DOHH2 (cell line): Measurements from ENCODE around the gene DHFR2.

Experiments used
- H3F3A ChIP-seq: fragments of 200-600 bp; sonication (generic), shearing (Covaris generic); 2 replicates; pipeline ENCODE4 v1.6.0; 2016; ENCODE audit warnings: antibody characterized with exemption, mild to moderate bottlenecking; ENCODE audit not compliant: control insufficient read depth, insufficient read depth
- H3K27ac ChIP-seq: fragments of 200-600 bp; sonication (generic); 2 replicates; pipeline ENCODE4 v1.5.1; 2014; ENCODE audit warnings: low read depth, mild to moderate bottlenecking, low read length, moderate library complexity
- H3K27me3 ChIP-seq: fragments of 200-600 bp; sonication (generic); 2 replicates; pipeline ENCODE4 v1.6.1; 2014; ENCODE audit warnings: mild to moderate bottlenecking, low read length, mixed read lengths; ENCODE audit not compliant: control insufficient read depth
- H3K36me3 ChIP-seq: fragments of 200-600 bp; sonication (generic); 2 replicates; pipeline ENCODE4 v1.6.1; 2014; ENCODE audit warnings: mild to moderate bottlenecking, low read length, moderate library complexity, mixed read lengths; ENCODE audit not compliant: control insufficient read depth
- H3K4me1 ChIP-seq: fragments of 200-600 bp; sonication (generic); 2 replicates; pipeline ENCODE4 v1.6.1; 2014; ENCODE audit warnings: mild to moderate bottlenecking, low read length, mixed read lengths; ENCODE audit not compliant: control insufficient read depth
- H3K4me2 ChIP-seq: fragments of 200-600 bp; sonication (generic); 2 replicates; pipeline ENCODE4 v1.6.0; 2014; ENCODE audit warnings: mild to moderate bottlenecking, low read length, moderate library complexity
- H3K4me3 ChIP-seq: fragments of 200-600 bp; sonication (generic); 2 replicates; pipeline ENCODE4 v1.5.1; 2014; ENCODE audit warnings: mild to moderate bottlenecking, low read length, mixed read lengths
- H3K79me2 ChIP-seq: fragments of 200-600 bp; sonication (generic); 2 replicates; pipeline ENCODE4 v1.6.1; 2014; ENCODE audit warnings: mild to moderate bottlenecking, low read length, mixed read lengths; ENCODE audit not compliant: control insufficient read depth
- H3K9me2 ChIP-seq: fragments of 200-600 bp; sonication (generic); replicated peaks from 2 replicates; pipeline ENCODE4 v1.6.1; 2014; ENCODE audit warnings: mild to moderate bottlenecking, low read length, mixed read lengths; ENCODE audit not compliant: control insufficient read depth
- H3K9me3 ChIP-seq: fragments of 200-600 bp; sonication (generic); 2 replicates; pipeline ENCODE4 v1.6.1; 2014; ENCODE audit warnings: antibody characterized with exemption, low read length, mixed read lengths; ENCODE audit not compliant: control insufficient read depth, insufficient read depth
- H4K20me1 ChIP-seq: fragments of 200-600 bp; sonication (generic); 2 replicates; pipeline ENCODE4 v1.6.0; 2014; ENCODE audit warnings: low read depth, mild to moderate bottlenecking, antibody characterized with exemption, low read length, moderate library complexity; ENCODE audit not compliant: control insufficient read depth, insufficient read depth
- EZH2phosphoT487 ChIP-seq: fragments of 200-600 bp; sonication (generic); IDR thresholded peaks from 2 replicates; pipeline ENCODE4 v1.6.1; 2017; ENCODE audit warnings: borderline replicate concordance, mild to moderate bottlenecking, antibody characterized with exemption, low read length, moderate library complexity, mixed read lengths
- TF ChIP-seq, protein P1 (sequence below): fragments of 200-600 bp; sonication (generic); IDR thresholded peaks from one replicate; pipeline ENCODE4 v1.5.1; 2014; ENCODE audit warnings: antibody characterized with exemption, mild to moderate bottlenecking, low read depth, low read length; ENCODE audit not compliant: poor library complexity, severe bottlenecking

The DHFR2 gene

DNA sequence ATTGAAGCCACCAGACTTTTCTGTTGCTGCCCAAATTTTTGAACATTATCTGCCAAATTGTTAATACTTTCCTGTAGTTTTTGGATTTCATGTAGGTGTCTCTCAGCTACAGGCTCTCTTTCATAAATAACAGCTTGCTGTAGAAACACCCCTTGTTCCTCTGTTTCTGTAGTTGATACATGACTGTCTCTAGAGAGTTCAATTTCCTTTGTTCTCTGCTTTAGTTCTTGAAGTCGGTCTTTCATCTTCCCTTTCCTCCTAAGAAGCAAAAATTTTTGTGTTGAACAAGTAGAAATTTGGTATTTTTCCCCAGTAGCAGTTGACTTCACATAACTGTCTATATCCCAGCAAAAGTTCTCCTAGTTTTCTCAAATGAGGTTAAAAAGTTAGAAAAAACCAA, 47.7 kb downstream of the DHFR2 start:
- Histone ChIP-seq H3K4me1 (0 out of 2 replicates have a peak, but pooled peaks cover 4% of the 10 kb centered on the region), H4K20me1 (no peaks in the 10 kb centered on the region), H3K4me2 (no peak overlapping the region), H3K79me2 (no peaks in the 10 kb centered on the region), H3K27me3 (no peaks in the 10 kb centered on the region), H3K4me3 (no peak overlapping the region), H3K36me3 (no peaks in the 10 kb centered on the region), H3K27ac (no peak overlapping the region), H3F3A (no peaks in the 10 kb centered on the region), H3K9me2 (no peaks in the 10 kb centered on the region), H3K9me3 (no peaks in the 10 kb centered on the region)
- no peak for TF ChIP-seq EZH2phosphoT487
- TF ChIP-seq, protein P1, sequence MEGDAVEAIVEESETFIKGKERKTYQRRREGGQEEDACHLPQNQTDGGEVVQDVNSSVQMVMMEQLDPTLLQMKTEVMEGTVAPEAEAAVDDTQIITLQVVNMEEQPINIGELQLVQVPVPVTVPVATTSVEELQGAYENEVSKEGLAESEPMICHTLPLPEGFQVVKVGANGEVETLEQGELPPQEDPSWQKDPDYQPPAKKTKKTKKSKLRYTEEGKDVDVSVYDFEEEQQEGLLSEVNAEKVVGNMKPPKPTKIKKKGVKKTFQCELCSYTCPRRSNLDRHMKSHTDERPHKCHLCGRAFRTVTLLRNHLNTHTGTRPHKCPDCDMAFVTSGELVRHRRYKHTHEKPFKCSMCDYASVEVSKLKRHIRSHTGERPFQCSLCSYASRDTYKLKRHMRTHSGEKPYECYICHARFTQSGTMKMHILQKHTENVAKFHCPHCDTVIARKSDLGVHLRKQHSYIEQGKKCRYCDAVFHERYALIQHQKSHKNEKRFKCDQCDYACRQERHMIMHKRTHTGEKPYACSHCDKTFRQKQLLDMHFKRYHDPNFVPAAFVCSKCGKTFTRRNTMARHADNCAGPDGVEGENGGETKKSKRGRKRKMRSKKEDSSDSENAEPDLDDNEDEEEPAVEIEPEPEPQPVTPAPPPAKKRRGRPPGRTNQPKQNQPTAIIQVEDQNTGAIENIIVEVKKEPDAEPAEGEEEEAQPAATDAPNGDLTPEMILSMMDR, result no peak

- Histone ChIP-seq H4K20me1 (no peaks in the 10 kb centered on the region), H3K4me3 (no peak overlapping the region), H3K36me3 (no peaks in the 10 kb centered on the region), H3K9me2 (no peaks in the 10 kb centered on the region), H3K4me1 (0 out of 2 replicates have a peak, but pooled peaks cover 4% of the 10 kb centered on the region), H3F3A (no peaks in the 10 kb centered on the region), H3K9me3 (no peaks in the 10 kb centered on the region), H3K79me2 (no peaks in the 10 kb centered on the region), H3K4me2 (no peak overlapping the region), H3K27ac (no peak overlapping the region), H3K27me3 (no peaks in the 10 kb centered on the region)
- TF ChIP-seq, protein P1, result no peak
- TF ChIP-seq EZH2phosphoT487, result no peak
These were observed 50.5 kb downstream of the DHFR2 start for GRCh38 chr3:94012185-94012584.

GRCh38 chr3:94011233-94011711, 51.4 kb downstream of the DHFR2 start:
- Histone ChIP-seq H4K20me1 (no peaks in the 10 kb centered on the region), H3K9me3 (no peaks in the 10 kb centered on the region), H3K9me2 (no peaks in the 10 kb centered on the region), H3K4me2 (no peak overlapping the region), H3K27ac (no peak overlapping the region), H3K27me3 (no peaks in the 10 kb centered on the region), H3K79me2 (no peaks in the 10 kb centered on the region), H3F3A (no peaks in the 10 kb centered on the region), H3K36me3 (no peaks in the 10 kb centered on the region), H3K4me1 (0 out of 2 replicates have a peak, but pooled peaks cover 4% of the 10 kb centered on the region), H3K4me3 (no peak overlapping the region)
- TF ChIP-seq, protein P1, result no peak
- no peak for TF ChIP-seq EZH2phosphoT487

- no peaks in the 10 kb centered on the region for H3K4me1 ChIP-seq
- no peaks in the 10 kb centered on the region for H3K27me3 ChIP-seq
- H3K36me3 ChIP-seq, result no peaks in the 10 kb centered on the region
- TF ChIP-seq EZH2phosphoT487, result no peak
- TF ChIP-seq, protein P1, result no peak
- no peaks in the 10 kb centered on the region for H4K20me1 ChIP-seq
- no peak overlapping the region for H3K4me3 ChIP-seq
- no peak overlapping the region for H3K27ac ChIP-seq
- no peaks in the 10 kb centered on the region for H3K9me2 ChIP-seq
- no peaks in the 10 kb centered on the region for H3K9me3 ChIP-seq
- H3F3A ChIP-seq, result no peaks in the 10 kb centered on the region
- H3K4me2 ChIP-seq, result no peak overlapping the region
- no peaks in the 10 kb centered on the region for H3K79me2 ChIP-seq
These were observed 53.1 kb downstream of the DHFR2 start for GRCh38 chr3:94009608-94010007.
